ENCODE data around the gene AGAP1. TPM values are rescaled to one million over a fixed set of nuclear protein-coding genes. Genes with fewer than 3 reads are reported as not detected.

The AGAP1 gene
- polyA plus RNA-seq, 2 of the 4 experiments (the other 2 are of a cell fraction), result 20.2 to 21.9 TPM

GRCh38 chr2:235576337-235576910, 82.6 kb downstream of the AGAP1 start:
- Histone ChIP-seq H3K27ac (no peak overlapping the region; a peak in 1 of 6 replicates), H3K4me1 (no peaks in the 10 kb centered on the region), H3K9me3 (no peaks in the 10 kb centered on the region), H3K4me3 (no peak overlapping the region), H3K4me2 (no peak overlapping the region)
- ChIA-PET CTCF (interaction anchor here (1.0 to 3.1 kb wide), 3 partner anchors 17 to 441 kb away, joined by 4 to 14 read pairs (median 13); no protein-coding TSS in a partner anchor), POLR2A (no interaction called here)
- no peak for DNase-seq (ENCODE audit: low read depth in 1 of 2, low spot score in 1 of 2)
- 90% methylated on average over 11 of the region's 11 CpGs for WGBS (ENCODE audit: missing lambda C conversion rate)
- no peak for FAIRE-seq
- TF ChIP-seq RCOR1 (IDR thresholded peaks at IDR 0.05; ENCODE audit: low read depth, low read length), result no peak
- TF ChIP-seq CBX2 (IDR thresholded peaks at IDR 0.05; ENCODE audit: borderline replicate concordance, low read depth), result no peak
- TF ChIP-seq GATA3 (IDR thresholded peaks at IDR 0.05; ENCODE audit: borderline replicate concordance), result no peak
- TF ChIP-seq FOXS1 (CRISPR knock-in tag; IDR thresholded peaks at IDR 0.05), result no peak
- no peak for TF ChIP-seq NPAS2 (CRISPR knock-in tag; IDR thresholded peaks at IDR 0.05; ENCODE audit: borderline replicate concordance)
- TF ChIP-seq, protein P1, sequence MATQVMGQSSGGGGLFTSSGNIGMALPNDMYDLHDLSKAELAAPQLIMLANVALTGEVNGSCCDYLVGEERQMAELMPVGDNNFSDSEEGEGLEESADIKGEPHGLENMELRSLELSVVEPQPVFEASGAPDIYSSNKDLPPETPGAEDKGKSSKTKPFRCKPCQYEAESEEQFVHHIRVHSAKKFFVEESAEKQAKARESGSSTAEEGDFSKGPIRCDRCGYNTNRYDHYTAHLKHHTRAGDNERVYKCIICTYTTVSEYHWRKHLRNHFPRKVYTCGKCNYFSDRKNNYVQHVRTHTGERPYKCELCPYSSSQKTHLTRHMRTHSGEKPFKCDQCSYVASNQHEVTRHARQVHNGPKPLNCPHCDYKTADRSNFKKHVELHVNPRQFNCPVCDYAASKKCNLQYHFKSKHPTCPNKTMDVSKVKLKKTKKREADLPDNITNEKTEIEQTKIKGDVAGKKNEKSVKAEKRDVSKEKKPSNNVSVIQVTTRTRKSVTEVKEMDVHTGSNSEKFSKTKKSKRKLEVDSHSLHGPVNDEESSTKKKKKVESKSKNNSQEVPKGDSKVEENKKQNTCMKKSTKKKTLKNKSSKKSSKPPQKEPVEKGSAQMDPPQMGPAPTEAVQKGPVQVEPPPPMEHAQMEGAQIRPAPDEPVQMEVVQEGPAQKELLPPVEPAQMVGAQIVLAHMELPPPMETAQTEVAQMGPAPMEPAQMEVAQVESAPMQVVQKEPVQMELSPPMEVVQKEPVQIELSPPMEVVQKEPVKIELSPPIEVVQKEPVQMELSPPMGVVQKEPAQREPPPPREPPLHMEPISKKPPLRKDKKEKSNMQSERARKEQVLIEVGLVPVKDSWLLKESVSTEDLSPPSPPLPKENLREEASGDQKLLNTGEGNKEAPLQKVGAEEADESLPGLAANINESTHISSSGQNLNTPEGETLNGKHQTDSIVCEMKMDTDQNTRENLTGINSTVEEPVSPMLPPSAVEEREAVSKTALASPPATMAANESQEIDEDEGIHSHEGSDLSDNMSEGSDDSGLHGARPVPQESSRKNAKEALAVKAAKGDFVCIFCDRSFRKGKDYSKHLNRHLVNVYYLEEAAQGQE (IDR thresholded peaks at IDR 0.05), result no peak
- TF ChIP-seq JUN (IDR thresholded peaks at IDR 0.05), result no peak
- no peak for TF ChIP-seq NFE2L2 (conservative IDR thresholded peaks at IDR 0.05; ENCODE audit: low read length)
- TF ChIP-seq RNF2 (IDR thresholded peaks at IDR 0.05; ENCODE audit: borderline replicate concordance, low read depth), result no peak
- no peak for TF ChIP-seq BCL3 (IDR thresholded peaks at IDR 0.05)
- no peak for TF ChIP-seq MAZ (IDR thresholded peaks at IDR 0.05; ENCODE audit: borderline replicate concordance, low read depth, low read length)
- TF ChIP-seq FOSL2 (IDR thresholded peaks at IDR 0.05), result no peak
- TF ChIP-seq FOSL2 (CRISPR knock-in tag; IDR thresholded peaks at IDR 0.05), result no peak
- TF ChIP-seq E2F6 (IDR thresholded peaks at IDR 0.05; ENCODE audit: borderline replicate concordance, low read depth), result no peak
- ATAC-seq, result no peak

GRCh38 chr2:235577404-235578330, 83.8 kb downstream of the AGAP1 start:
- CTCF ChIA-PET, result interaction anchor here (1.0 to 1.9 kb wide), 5 partner anchors 16 to 441 kb away, joined by 3 to 12 read pairs (median 3); no protein-coding TSS in a partner anchor
- no peak overlapping the region for H3K27ac ChIP-seq
- FAIRE-seq (no peak), DNase-seq (ENCODE audit: low read depth in 1 of 2, low spot score in 1 of 2) (no peak), ATAC-seq (no peak)
- POLR2A ChIA-PET, result no interaction called here
- TF ChIP-seq SREBF2 (IDR thresholded peaks at IDR 0.05), result no peak
- H3K4me2 ChIP-seq, result no peak overlapping the region
- H3K4me1 ChIP-seq, result no peaks in the 10 kb centered on the region
- H3K4me3 ChIP-seq, result no peak overlapping the region
- H3K9me3 ChIP-seq, result no peaks in the 10 kb centered on the region
- WGBS (ENCODE audit: missing lambda C conversion rate), result 92% methylated on average over 27 of the region's 28 CpGs

DNA sequence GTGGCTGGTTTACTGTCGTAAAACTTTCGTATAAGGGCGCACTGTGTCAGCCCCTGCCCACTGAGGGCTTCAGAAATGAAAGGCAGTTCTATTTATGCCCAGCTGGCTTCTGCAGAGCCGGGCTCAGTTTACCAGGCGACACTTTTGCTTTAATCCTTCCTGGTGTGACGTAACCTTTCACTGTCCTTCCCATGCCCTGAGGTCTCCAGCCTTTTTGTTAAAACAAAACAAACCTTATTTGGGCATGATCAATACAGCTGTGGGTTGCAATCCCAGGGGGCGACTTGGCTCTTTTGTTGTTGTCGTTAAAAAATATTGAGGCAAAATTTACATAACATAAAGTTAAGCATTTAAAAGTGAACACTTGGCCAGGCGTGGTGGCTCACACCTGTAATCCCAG, 85.3 kb downstream of the AGAP1 start:
- Histone ChIP-seq H3K4me3 (no peak overlapping the region), H3K9me3 (no peaks in the 10 kb centered on the region), H3K4me2 (no peak overlapping the region), H3K27ac (no peak overlapping the region), H3K4me1 (no peaks in the 10 kb centered on the region)
- POLR2A ChIA-PET, result no interaction called here
- ATAC-seq (no peak), DNase-seq (ENCODE audit: low read depth in 1 of 2, low spot score in 1 of 2) (no peak), FAIRE-seq (no peak)
- WGBS (ENCODE audit: missing lambda C conversion rate), result 95% methylated on average over 9 of the region's 9 CpGs
- CTCF ChIA-PET, result interaction anchor here (1.2 to 1.9 kb wide), 3 partner anchors 15 to 332 kb away, joined by 3 to 12 read pairs (median 4); no protein-coding TSS in a partner anchor
- TF ChIP-seq MAX (IDR thresholded peaks at IDR 0.05) (no peak), FOXS1 (CRISPR knock-in tag; IDR thresholded peaks at IDR 0.05) (no peak), RFX5 (IDR thresholded peaks at IDR 0.05) (no peak), EP300 (IDR thresholded peaks at IDR 0.05) (no peak), RCOR1 (IDR thresholded peaks at IDR 0.05; ENCODE audit: low read depth, low read length) (no peak), HOXA7 (CRISPR knock-in tag; IDR thresholded peaks at IDR 0.05) (no peak), PHF8 (IDR thresholded peaks at IDR 0.05; ENCODE audit: borderline replicate concordance, low read depth) (no peak)
- TF ChIP-seq, protein P2, sequence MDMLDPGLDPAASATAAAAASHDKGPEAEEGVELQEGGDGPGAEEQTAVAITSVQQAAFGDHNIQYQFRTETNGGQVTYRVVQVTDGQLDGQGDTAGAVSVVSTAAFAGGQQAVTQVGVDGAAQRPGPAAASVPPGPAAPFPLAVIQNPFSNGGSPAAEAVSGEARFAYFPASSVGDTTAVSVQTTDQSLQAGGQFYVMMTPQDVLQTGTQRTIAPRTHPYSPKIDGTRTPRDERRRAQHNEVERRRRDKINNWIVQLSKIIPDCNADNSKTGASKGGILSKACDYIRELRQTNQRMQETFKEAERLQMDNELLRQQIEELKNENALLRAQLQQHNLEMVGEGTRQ (IDR thresholded peaks at IDR 0.05), result no peak

Data from A549 (cell line).